IMR-90 (cell line): Measurements from ENCODE around the gene TACC2.

Experiments
- CEBPB ChIP-seq: IDR thresholded peaks from 2 replicates; pipeline ENCODE4 v1.6.1; 2012; ENCODE audit warnings: low read depth, low read length, improper control_type of control experiment
- POLR2A ChIP-seq: IDR thresholded peaks from 2 replicates; pipeline ENCODE4 v1.6.1; 2012; ENCODE audit warnings: mild to moderate bottlenecking, low read depth, low read length
- RAD21 ChIP-seq: IDR thresholded peaks from 2 replicates; pipeline ENCODE4 v1.6.1; 2012; ENCODE audit warnings: low read length, improper control_type of control experiment
- SMC3 ChIP-seq: fragments of 150-350 bp; IDR thresholded peaks from 2 replicates; pipeline ENCODE4 v1.6.1; 2016; ENCODE audit warnings: low read depth, mild to moderate bottlenecking, antibody characterized with exemption, low read length, moderate library complexity
- TF ChIP-seq, protein P1 (sequence below): conservative IDR thresholded peaks from 2 replicates; pipeline ENCODE4 v1.5.1; 2012; ENCODE audit warnings: mild to moderate bottlenecking, low read depth, low read length, improper control_type of control experiment
- TF ChIP-seq, protein P2 (sequence below): fragments of 150-350 bp; IDR thresholded peaks from 2 replicates; pipeline ENCODE4 v1.6.1; 2016; ENCODE audit warnings: low read depth, mild to moderate bottlenecking, low read length, moderate library complexity, borderline replicate concordance

- TF ChIP-seq RAD21 (no peak), CEBPB (no peak), SMC3 (no peak), POLR2A (no peak)
- TF ChIP-seq, protein P1, sequence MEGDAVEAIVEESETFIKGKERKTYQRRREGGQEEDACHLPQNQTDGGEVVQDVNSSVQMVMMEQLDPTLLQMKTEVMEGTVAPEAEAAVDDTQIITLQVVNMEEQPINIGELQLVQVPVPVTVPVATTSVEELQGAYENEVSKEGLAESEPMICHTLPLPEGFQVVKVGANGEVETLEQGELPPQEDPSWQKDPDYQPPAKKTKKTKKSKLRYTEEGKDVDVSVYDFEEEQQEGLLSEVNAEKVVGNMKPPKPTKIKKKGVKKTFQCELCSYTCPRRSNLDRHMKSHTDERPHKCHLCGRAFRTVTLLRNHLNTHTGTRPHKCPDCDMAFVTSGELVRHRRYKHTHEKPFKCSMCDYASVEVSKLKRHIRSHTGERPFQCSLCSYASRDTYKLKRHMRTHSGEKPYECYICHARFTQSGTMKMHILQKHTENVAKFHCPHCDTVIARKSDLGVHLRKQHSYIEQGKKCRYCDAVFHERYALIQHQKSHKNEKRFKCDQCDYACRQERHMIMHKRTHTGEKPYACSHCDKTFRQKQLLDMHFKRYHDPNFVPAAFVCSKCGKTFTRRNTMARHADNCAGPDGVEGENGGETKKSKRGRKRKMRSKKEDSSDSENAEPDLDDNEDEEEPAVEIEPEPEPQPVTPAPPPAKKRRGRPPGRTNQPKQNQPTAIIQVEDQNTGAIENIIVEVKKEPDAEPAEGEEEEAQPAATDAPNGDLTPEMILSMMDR, result no peak
- TF ChIP-seq, protein P2, sequence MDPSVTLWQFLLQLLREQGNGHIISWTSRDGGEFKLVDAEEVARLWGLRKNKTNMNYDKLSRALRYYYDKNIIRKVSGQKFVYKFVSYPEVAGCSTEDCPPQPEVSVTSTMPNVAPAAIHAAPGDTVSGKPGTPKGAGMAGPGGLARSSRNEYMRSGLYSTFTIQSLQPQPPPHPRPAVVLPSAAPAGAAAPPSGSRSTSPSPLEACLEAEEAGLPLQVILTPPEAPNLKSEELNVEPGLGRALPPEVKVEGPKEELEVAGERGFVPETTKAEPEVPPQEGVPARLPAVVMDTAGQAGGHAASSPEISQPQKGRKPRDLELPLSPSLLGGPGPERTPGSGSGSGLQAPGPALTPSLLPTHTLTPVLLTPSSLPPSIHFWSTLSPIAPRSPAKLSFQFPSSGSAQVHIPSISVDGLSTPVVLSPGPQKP, result no peak
Observed at GRCh38 chr10:121965996-121966395, 23.0 kb upstream of the TACC2 start.
